Measurements from ENCODE around the gene COX19.

The COX19 gene

GRCh38 chr7:954330-955238 is 20.8 kb downstream of the COX19 start, which contains the start of gene ADAP1:
TSS of gene ADAP1 (minus strand) at chr7:954680. CDS start at chr7:954477, 203 bp downstream.
- TF ChIP-seq CTCF (IDR thresholded peaks at IDR 0.05; ENCODE audit: low read depth, low read length), result no peak
- H3K27me3 ChIP-seq, result peaks cover 4% of the 10 kb centered on the region
- no peaks in the 10 kb centered on the region for H3K9me3 ChIP-seq
- peaks cover 6% of the 10 kb centered on the region; the same call in 1 of the 2 replicates for H3K4me1 ChIP-seq
- no peaks in the 10 kb centered on the region for H3K36me3 ChIP-seq
- DNase-seq, result peak; percentile 79
- H3K4me3 ChIP-seq (ENCODE audit: low read depth, low read length), result peak within 1 kb of the TSS; percentile 57

DNA sequence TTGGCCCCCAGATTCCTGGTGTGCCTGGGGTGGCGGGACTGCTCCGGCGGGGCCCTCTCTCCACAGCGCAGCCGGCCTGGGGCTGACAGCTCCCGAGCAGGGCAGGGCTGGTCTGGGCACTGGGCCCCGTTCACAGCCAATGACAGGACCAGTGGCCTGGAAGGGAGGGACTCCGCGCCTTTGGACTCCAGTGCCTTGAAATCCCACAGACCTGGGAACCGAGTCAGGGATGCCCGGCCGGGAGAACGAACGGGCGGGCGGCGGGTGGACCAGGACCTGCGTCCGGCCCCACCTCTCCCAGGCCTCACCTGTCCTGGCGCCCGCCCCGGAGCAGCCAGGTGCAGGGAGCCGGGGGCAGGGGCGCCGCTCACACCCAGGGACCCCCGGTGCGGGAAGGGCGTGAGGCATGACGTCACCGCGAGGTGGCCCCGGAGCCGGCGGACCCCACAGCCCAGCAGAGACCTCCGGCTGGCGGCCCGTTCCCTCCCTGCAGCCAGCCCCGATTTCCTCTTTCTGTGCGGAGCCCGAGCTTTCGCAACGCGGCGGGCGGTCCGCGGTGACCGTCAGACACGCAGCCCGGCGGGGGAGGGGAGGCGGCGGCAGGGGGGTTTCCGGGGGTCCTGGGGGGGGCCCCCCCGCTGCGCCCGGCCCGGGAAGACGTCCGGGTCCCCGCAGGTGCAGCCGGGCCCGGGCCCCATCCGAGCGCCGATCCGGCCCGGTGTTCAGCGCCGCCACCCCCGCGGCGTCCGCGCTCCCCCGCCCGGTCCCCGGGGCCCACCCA is 21.6 kb downstream of the COX19 start:
- Histone ChIP-seq H3K4me3 (ENCODE audit: low read depth, low read length) (peak overlapping the region; percentile 57), H3K27me3 (peaks cover 4% of the 10 kb centered on the region), H3K9me3 (no peaks in the 10 kb centered on the region), H3K4me1 (peaks cover 6% of the 10 kb centered on the region; the same call in 1 of the 2 replicates), H3K36me3 (no peaks in the 10 kb centered on the region)
- DNase-seq, result peak; percentile 70
- no peak for TF ChIP-seq CTCF (IDR thresholded peaks at IDR 0.05; ENCODE audit: low read depth, low read length)

- Histone ChIP-seq H3K4me3 (ENCODE audit: low read depth, low read length) (no peak overlapping the region), H3K4me1 (peaks cover under 1% of the 10 kb centered on the region; the same call in 1 of the 2 replicates), H3K27me3 (peaks cover 4% of the 10 kb centered on the region), H3K36me3 (no peaks in the 10 kb centered on the region), H3K9me3 (no peaks in the 10 kb centered on the region)
- no peak for TF ChIP-seq CTCF (IDR thresholded peaks at IDR 0.05; ENCODE audit: low read depth, low read length)
- DNase-seq, result no peak
Measured at GRCh38 chr7:952548-953441, 22.6 kb downstream of the COX19 start.

- no peak for DNase-seq
- no peak overlapping the region for H3K4me3 ChIP-seq (ENCODE audit: low read depth, low read length)
- no peak for TF ChIP-seq CTCF (IDR thresholded peaks at IDR 0.05; ENCODE audit: low read depth, low read length)
- peaks cover 4% of the 10 kb centered on the region for H3K27me3 ChIP-seq
- H3K4me1 ChIP-seq, result no peaks in the 10 kb centered on the region
- H3K9me3 ChIP-seq, result no peaks in the 10 kb centered on the region
- H3K36me3 ChIP-seq, result no peaks in the 10 kb centered on the region
Measured at GRCh38 chr7:951881-952547, 23.3 kb downstream of the COX19 start.
